Colon (tissue), 2 donors: ENCODE measurements around the gene PCSK6.
"Not testable (repeated sequence)": the region's sequence is repeated elsewhere in the genome, so short reads cannot be mapped to it uniquely, and the experiment has no call there.

Experiments used
- FAIRE-seq: peaks from 2 replicates; lab custom pipeline; 2012; peaks lifted over from hg19 to GRCh38; lab: Jason Lieb, UNC
- donor health status: control.
- donor health status: control.

PCSK6 gene

DNA sequence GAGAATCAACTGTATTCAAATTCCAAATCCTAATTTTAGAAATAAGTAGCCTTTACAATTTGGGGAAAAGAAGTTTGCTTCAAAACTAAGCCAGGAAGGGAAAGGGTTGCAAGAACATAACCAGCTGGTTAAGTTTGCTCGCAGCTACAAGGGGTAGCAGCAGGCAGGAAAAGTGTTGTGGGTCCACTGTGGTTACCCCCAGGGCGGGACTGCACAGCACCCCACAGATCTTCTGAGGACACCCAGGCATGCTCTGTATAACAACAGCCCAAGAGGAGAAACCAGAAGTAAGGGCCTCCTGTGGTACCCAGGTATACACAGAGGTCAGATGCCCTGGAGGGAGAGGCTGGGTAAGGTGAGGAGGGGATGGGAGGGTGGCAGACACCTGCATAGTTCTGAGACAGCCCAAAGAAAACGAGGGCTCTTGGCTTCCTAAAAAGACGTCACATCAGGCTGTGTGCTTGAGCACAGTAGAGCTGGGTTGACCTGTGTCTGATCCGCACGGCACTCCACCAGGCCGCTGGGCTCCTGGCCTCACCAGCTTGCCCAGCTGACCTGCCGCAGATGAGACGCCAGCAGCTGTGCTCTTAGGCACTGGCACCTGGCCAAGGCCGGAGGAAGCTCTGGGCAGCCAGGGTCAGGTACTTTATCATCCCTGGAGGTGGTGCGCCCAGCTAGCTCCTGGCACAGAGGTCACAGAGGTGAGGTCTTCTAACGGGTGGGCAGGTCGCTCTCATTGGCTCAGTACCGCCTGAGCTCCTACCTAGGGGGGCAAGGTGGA, 112.7 kb downstream of the PCSK6 start:
- FAIRE-seq = no peak

DNA sequence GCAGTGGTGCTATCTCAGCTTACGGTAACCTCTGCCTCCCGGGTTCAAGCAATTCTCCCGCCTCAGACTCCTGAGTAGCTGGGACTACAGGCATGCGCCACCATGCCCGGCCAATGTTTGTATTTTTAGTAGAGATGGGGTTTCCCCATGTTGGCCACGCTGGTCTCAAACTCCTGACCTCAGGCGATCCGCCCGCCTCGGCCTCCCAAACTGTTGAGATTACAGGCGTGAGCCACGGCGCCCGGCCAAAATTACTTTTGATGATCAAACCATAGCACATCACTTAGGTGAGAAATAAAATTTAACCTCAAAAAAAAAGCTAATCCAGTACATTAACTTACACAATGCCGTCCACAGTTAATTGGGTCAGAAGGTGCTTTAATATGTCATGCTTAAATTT, 114.5 kb downstream of the PCSK6 start:
- not testable (repeated sequence) for FAIRE-seq

DNA sequence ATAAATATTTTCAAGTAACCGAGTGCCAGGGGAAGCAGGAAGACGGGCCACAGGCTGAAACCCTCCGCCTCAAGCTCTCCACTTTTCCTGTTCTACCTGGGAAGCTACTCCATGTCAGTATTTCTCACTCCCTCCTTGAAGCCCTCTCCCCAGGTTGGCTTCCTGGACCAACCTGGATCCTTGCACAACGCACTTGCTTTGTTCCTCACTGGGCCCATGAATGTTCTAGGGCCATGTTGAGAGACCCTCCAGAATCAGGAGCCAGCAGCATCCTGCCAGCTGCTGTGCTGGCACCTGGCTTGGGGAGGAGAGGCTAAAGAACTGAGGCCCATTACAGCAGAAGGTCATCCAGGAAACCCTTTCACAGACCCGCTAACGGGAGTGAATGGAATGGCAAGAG, 115.2 kb downstream of the PCSK6 start:
- no peak for FAIRE-seq

DNA sequence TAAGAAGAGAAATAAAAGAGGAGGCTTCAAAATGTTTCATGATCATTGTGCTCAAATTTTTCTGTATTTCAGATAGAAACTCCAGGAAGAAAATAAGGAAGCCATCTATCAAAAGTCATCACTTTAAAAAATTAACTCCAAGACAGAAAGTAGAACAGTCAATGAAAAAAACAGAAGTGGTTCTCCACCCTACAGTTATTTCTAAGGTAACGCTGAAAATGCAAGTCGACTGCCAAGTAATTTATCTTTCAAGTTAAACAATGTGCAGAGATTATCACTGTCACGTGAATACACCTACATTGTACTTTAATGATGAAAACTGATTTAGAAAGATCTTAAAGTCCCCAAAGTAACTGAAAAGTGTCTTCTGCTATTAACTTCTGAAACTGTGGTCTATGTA, 115.9 kb downstream of the PCSK6 start:
- FAIRE-seq = no peak

DNA sequence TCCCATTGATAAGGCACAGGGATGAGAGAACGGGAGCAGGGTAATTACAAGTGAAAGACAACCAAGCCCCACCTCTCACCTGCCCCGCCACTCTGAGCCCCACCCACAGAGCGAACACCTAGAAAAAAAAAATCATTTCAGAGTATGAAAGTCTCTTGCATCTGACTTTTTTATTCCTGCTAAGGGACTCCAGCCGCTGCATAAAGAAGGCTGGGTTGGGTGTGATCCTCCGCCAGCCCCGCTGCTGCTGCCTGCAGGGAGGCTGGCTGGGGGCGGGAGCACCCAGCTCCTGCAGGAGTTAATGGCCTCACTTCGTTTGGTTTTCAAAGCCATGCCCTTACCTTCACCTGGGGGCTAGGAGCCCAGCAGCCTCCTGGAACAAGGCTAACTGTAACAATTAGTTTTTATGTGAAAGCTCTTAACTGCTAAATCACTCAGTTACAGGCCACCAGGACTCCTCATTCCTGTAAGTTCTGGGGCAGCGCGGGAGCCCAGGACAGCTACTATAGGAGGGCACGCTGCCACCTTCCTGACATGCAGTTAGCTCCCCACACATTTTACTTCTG, 116.5 kb downstream of the PCSK6 start:
- no peak for FAIRE-seq

DNA sequence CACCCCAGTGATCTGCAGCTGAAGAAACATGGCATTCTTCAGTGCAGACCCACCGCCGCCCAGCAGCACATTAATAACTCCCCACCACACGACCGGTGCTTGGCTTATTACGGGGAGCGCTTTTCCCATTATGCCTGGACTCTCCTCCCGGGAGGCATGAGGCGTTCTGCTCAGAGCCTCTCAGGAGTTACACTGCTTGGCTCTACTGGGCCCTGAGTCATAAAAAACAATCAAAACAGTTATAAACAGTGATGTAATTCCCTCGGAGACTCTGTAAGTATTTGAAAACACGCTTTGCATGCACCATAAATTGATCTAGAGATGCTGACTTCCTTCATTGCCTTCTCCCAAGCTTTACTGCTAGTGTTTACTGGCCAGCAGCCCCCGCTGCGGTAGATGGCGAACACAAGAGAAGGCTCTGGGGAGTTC, 117.3 kb downstream of the PCSK6 start:
- no peak for FAIRE-seq

DNA sequence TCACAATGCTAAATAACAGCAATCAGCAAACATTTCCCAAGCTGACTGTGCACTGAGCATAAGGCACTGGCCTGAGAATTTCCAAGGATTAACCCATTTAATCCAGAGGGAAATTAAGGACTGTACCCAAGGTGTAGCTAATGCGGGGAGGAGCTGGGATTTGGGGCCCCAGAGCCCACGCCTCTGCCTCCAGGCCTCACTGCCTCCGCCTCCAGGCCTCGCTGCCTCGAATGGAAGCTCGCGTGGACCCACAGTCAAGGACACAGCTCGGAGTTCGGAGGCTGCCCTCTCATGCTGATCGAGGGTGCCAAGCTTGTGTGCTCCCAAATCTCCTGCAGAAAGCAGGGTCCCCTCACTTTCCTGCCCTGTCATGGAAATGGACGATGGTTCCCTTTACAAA, 118.0 kb downstream of the PCSK6 start:
- no peak for FAIRE-seq

DNA sequence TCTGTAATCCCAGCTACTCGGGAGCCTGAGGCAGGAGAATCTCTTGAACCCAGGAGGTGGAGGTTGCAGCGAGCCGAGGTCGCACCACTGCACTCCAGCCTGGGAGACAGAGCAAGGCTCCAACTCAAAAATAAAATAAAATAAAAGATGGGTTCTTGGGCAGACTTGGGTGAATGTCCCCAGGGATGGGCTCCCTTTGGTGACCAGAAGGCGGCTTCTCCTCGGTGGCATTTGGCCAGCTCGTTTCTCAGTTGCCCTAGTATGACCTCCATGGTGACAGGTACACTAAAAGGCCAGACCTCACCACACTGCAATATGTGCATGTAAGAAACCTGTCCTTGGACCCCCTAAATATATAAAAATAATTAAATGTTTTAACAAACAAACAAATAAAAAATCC, 118.4 kb downstream of the PCSK6 start:
- no peak for FAIRE-seq

DNA sequence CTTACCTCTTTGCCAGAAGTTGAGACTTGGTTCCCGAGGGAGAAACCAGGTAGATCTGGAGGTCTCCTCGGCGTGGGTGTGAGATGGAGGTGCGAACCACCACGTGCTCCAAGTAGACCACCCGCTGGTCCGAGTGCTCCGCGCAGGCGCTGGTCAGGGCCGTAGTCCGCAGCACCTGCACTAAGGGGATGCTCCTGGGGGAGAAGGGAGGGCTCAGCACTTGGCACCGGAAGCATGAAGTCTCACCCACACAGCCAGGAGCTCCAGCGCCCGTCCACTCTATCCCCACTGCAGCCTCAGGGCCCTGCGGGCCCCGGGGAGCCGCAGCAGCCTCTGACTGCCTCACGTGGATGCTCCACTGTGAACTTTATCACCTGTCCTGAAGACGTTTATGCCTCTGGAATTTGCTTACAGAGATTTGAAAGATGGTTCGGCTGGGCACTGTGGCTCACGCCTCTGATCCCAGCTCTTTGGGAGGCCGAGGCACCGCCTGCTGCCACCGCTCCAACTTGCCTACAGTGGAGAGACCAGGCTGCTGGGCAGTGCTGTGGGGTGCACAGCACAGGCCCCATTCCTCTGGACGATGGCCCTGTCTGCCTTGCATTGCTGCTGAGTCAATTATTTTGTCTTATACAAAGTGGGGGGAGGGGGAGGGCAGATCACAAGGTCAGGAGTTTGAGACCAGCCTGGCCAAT, 119.0 kb downstream of the PCSK6 start:
- FAIRE-seq = no peak

DNA sequence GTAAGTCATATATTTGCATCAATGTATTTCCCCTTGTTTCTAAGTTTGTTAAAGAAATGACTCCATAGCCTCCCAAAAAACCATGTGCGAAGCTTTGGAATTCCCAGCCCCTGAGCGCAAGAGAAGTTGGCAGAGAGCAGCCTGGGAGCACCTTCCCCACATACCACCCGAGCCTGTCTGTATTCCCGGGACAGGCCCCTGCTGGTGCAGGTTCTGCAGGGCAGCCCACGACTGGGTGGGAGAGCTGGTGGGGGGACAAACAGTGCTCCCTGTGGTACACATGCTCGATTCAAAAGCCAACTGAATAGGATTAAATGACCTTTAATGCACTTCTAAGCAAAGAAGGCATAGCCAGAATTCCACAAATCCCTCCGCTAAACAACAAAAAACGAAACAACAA, 119.8 kb downstream of the PCSK6 start:
- FAIRE-seq = no peak

DNA sequence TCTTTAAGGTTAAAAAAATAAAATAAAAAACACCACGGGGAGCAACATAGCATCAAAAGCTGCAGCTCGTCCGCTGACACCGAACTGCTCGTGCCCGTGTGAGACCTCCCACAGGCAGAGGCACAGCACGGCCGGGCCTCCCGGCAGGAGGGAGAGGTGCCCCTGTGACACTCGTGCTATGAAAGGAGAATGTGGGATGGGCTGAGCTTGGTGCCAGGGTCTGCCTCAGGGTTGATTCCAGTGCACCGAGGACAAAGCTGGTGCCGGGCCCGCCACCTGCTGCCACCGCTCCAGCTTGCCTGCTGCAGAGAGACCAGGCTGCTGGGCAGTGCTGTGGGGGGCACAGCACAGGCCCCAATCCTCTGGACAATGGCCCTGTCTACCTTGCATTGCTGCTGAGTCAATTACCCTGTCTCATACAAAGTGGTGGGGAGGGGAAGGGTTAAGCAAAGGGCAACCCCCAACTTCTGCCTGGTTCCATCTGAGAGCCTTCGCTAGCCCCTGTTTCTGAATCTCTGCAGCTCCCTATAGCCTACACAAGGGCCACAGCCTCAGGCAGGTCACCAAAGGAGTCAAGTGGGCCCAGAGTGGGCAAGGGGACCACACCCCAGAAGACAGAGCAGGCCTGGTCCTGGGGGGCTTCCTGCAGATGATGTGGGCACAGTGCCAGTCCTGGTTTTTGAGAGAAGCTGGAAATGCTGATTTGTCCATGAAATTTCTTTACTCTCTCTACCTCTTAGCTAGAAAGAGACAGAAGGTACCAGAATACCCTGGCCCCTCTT, 120.5 kb downstream of the PCSK6 start:
- FAIRE-seq = no peak

DNA sequence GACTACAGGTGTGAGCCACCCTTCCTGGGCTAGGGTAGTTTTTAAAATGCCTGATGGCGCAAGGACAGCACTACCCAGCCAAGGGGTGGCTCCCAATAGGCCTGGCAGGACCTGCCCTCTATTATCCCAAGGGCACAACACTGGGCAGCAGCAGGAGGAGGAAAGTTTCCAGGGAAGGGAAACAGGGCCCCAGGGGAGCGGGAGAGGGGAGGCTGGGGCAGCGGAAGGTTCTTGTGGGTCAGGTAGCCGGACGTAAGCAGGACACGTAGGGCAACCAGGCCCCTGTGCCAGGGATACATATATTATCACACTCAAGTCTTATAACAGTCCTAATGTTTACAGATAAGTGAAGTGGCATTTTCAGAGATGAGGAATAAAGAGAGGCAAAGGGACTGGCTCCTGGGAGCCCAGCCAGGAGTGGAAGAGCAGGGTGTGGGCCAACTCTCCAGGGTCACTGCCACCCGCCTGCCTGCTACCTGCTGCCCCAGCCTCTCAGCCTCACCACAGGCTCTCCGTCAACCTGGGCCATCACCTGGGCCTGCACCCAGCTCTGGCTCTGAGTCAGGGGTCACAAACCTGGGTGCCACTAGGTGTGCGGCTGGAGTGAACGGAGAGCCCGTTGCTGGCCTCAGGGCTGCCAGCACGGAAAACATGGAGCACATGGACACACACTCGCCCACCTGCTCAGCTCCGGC, 121.3 kb downstream of the PCSK6 start:
- FAIRE-seq = no peak

DNA sequence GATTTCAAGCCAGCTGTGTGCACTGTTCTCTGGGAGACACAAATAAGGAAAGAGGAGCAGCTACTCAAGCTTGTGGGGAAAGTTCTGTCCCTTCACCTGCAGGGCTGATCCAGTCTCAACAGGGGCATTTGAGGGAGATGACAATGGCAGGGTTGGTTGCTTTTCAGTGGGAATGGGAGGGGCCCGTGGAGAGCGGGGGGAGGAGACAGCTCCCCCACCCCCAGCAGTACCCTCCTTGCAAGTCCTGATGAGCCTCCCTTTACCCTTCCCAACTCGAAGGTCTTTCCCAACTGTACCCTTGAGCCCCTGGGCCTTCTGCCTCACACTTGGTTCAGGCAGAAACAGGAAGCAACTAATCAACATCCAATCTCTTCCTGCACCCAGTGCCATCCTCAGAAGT, 122.7 kb downstream of the PCSK6 start:
- FAIRE-seq = no peak

DNA sequence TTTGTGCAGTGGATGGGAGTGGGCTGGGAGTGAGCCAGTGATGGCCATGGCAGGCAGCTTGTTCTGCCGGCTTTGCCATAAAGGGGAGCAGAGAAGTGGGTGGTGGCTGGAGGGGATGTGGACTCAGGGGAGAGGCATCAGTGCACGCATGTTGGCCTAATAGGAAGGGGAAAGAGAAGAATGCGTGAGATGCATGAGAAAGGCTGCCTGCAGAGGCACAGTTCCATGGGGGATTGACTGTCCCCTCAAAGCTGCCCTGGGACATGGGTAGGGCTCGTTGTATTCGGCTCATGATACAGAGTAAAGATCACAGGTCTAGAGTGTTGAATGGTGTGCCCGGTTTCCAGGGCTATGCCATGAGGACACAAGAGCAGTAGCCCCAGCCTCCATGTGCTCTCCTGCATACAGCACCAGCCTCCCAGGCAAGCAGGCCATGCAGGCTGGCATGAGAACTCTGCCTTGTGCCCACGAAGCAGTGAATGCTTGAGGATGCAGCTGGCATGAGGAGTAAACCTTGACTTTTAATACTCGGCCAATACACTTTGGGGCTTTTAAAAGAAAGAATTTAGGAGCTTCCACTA, 126.4 kb downstream of the PCSK6 start:
- FAIRE-seq = no peak

DNA sequence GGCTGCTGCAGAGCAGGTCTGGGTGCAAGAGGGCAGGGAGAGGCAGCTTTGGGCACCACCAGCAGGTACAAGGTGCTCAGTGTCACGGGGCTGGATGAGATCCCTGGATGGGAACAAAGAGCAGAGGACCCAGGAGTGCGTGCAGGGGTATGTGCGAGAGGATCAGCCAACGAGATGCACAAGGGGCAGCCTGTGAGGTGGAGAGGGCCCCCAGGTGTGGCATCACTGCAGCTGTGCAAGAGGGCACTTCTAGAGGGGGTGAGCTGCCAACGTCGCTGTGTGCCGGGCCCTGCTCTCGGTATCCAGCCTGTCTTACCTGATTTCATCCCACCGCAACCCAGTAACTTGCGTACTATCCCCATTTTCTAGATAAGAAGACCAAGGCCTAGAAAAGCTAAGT, 127.1 kb downstream of the PCSK6 start:
- no peak for FAIRE-seq

DNA sequence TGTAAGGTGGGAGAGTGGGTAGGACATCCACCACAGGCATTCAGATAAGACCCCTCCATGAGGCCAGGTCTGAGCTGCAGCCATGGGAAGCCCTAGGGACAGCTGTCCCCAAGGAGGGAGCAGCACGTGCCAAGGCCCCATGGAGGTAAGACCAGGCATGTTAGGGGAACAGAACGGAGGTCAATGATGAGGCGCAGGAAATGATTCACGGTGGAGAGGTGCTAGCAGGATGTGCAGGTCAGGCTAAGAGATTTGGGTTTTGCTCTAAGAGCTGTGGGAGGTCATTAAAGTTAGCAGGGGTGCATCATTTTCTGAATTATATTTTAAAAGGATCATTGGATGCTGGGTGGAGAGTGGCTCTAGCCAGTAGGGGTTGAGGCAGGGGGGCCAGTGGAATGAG, 128.1 kb downstream of the PCSK6 start:
- no peak for FAIRE-seq

DNA sequence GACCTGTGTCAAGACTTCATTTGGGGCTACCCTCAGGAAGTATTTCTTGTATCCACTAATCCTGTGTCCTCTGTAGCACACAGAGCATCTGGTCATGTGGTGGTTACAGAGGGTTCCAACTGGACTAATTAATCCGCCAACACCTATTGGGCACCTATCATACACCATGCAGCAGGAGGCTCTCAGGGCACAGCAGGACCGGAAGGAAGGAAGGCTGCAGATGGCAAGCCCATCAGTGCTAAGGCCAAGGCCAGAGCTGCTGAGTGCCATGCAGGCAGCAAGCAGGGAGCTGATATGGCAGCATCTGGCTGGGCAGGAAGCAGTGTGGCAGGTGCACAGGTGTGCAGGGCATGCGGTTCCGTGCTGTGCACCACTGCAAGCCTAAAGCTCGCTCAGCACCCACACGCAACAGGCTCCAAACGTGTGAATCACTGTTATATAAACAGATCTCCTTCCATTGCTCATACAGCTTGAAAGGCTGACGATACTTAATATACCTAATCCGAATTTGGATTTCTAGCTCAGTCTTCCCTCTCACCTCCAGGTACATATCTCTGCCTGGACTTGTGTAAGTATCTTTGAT, 130.1 kb downstream of the PCSK6 start:
- no peak for FAIRE-seq

DNA sequence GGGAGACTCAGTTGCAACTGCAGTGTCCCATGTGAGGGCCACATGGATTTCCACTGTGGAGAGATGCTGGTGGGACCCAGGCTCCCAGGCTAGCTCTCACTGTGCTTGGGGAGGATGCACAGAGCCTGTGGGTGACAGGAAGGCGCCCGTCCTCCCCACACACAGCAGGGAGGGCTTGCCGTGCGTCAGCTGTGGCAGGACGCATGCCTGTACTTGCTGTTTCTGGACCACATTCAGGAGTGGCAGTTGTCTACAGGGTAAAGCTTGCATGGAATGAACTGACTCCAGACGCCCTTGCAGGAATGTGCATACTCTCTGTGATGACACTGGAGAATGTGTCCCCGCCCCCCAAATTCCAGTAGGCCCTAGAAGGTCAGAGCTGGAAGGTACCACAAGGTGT, 130.6 kb downstream of the PCSK6 start:
- FAIRE-seq = no peak

DNA sequence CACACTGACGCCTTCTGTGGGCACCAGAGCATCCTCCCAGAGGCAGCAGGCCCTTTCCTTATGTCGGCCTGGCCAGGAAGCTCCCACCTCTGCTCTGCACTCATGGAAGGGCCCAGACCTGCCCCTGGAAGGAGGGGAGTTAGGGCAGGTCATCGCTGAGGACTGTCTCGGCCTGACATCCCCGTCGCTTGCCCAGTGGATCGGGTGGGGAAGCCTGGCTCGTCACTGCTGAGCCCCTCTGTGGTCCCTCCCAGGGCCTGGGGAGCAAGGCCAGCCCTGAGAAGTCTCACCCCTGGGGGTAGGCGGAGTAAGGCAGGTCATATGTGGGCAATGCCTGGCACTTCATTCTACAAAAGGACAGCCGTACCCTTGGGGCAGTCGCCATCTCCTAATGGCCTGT, 131.6 kb downstream of the PCSK6 start:
- FAIRE-seq = no peak

DNA sequence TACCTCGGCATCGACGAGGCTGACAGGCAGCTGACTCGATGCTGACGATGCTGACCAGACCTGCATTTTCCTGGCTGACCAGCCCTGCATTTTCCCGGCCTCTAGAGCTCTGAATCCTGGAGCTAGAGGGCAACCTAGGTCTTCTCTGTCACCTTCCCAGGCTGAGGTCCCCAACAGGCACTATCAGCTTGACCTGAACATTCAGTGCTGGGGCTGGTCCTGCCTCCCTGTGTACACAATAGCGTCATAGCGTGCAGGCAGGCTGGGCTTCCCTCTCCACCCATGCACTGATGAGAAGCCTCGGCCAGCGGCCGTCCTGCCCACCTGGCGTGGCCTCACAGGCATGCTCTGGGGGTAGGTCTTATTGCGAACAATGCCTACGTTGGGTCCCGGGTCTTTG, 132.2 kb downstream of the PCSK6 start:
- no peak for FAIRE-seq

DNA sequence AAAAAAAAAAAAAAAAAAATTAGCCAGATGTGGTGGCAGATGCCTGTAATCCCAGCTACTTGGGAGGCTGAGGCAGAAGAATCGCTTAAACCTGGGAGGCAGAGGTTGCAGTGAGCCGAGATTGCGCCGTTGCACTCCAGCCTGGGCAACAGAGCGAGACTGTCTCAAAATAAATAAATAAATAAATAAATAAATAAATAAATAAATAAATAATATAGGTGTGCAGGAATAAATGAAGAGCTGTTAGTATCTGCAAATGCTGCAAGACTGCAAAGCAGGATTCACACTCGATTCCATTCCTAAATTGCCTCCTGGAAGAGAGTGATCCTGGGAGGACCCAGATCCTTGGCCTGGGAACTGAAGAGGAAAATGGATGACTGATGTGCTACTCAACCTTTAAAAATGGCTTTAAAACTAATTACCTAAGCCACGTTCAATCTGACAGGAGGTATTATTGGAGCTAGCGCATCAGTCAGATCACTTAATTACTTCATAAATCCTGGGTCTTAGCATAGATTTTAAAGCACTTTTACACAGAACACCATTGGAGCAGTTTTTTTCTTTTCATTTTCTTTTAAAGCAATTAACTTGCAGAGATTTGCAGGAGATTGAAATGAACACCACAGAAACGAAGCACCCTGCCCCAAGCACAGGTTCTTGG, 132.9 kb downstream of the PCSK6 start:
- FAIRE-seq = not testable (repeated sequence)
